ENCODE measurements around the gene ZNF841. TPM values are rescaled to one million over a fixed set of nuclear protein-coding genes. Genes with fewer than 3 reads are reported as not detected.
A peak's percentile ranks its signal among the peaks of the same experiment; 100 is the strongest.

Gene ZNF841
- 20.4 and 24.9 TPM in 2 replicates for total RNA-seq (2021)
- percentile 89 among the genes with signal in this experiment for Bru-seq, nascent RNA
- percentile 80 among the genes with signal in this experiment for BruChase-seq, experiment 1, labeled RNA remaining after a 2-hour chase
- percentile 71 among the genes with signal in this experiment for BruChase-seq, experiment 2, labeled RNA remaining after a 6-hour chase
- long read RNA-seq, partial matches to known transcripts = 0 of 5 reads
- long read RNA-seq, other reads (novel, unspliced or antisense) = 3 of 5 reads

- POLR2A ChIA-PET (ENCODE audit: unreplicated experiment) = no interaction called here
- intact Hi-C loops (cut with micrococcal nuclease; ENCODE audit: unreplicated experiment) = loop anchor here (2.0 kb wide), 1 partner anchor 43 kb away; the partner anchor contains the start of gene ZNF616
Measured at GRCh38 chr19:52095172-52096014, at the start of gene ZNF841. Gene ZNF841 (minus strand): TSS chr19:52095765. CDS start chr19:52084801, 10,964 bp downstream.

GRCh38 chr19:52142001-52142595 lies 46.5 kb upstream of the ZNF841 start:
- peak overlapping the region; percentile 56 for H3K4me2 ChIP-seq
- CTCF ChIA-PET = no interaction called here
- peaks cover 24% of the 10 kb centered on the region for H3K4me1 ChIP-seq (replicated peaks; ENCODE audit: insufficient read depth)
- intact Hi-C loops (cut with micrococcal nuclease; ENCODE audit: unreplicated experiment) = no loop called here
- H3F3A ChIP-seq (ENCODE audit: insufficient read depth, low read depth) = peaks cover 33% of the 10 kb centered on the region
- TF ChIP-seq CTCF (conservative IDR thresholded peaks at IDR 0.05) (no peak), EZH2 (IDR thresholded peaks at IDR 0.05; ENCODE audit: low read depth) (no peak)
- peak overlapping the region; percentile 44 for H3K27ac ChIP-seq
- POLR2A ChIA-PET (ENCODE audit: unreplicated experiment) = interaction anchor here (0.6 to 1.1 kb wide), 3 partner anchors 47 to 68 kb away, joined by 3 to 6 read pairs (median 5); partner anchors contain the start of gene PPP2R1A
- peaks cover 15% of the 10 kb centered on the region for H3K79me2 ChIP-seq (ENCODE audit: low read depth)
- H3K27me3 ChIP-seq (ENCODE audit: insufficient read depth, low read depth) = no peaks in the 10 kb centered on the region
- no peaks in the 10 kb centered on the region for H4K20me1 ChIP-seq (ENCODE audit: insufficient read depth)
- no TSS peak for BruUV-seq (replicated peaks)
- H3K36me3 ChIP-seq (ENCODE audit: low read depth) = no peaks in the 10 kb centered on the region
- peak; percentile 50 to 94 for DNase-seq
- no peak overlapping the region for H2AFZ ChIP-seq
- peaks cover 61% of the 10 kb centered on the region; the same call in 1 of the 2 replicates for H3K9me3 ChIP-seq (ENCODE audit: insufficient read depth, low read depth)
- peak overlapping the region; percentile 34; the same call in 1 of the 2 replicates for H3K4me3 ChIP-seq
- H3K9me2 ChIP-seq (ENCODE audit: insufficient read depth) = no peaks in the 10 kb centered on the region

More at GRCh38 chr19:52095172-52096014, at the start of gene ZNF841:
- Histone ChIP-seq H2AFZ (peak within 1 kb of the TSS; percentile 94), H3K4me3 (peak within 1 kb of the TSS; percentile 85), H3K36me3 (ENCODE audit: low read depth) (peaks cover 33% of the 10 kb centered on the region), H4K20me1 (ENCODE audit: insufficient read depth) (no peaks in the 10 kb centered on the region), H3K4me1 (replicated peaks; ENCODE audit: insufficient read depth) (peaks cover 10% of the 10 kb centered on the region), H3K27ac (peak within 1 kb of the TSS; percentile 73), H3K79me2 (ENCODE audit: low read depth) (peaks cover 37% of the 10 kb centered on the region), H3K4me2 (peak within 1 kb of the TSS; percentile 93), H3K9me3 (ENCODE audit: insufficient read depth, low read depth) (peaks cover 73% of the 10 kb centered on the region), H3K9me2 (ENCODE audit: insufficient read depth) (no peaks in the 10 kb centered on the region), H3F3A (ENCODE audit: insufficient read depth, low read depth) (peaks cover 18% of the 10 kb centered on the region), H3K27me3 (ENCODE audit: insufficient read depth, low read depth) (no peaks in the 10 kb centered on the region)
- peak; percentile 88 to 99 for DNase-seq
- TSS peak; percentile 91 for BruUV-seq (replicated peaks)
- TF ChIP-seq EZH2 (IDR thresholded peaks at IDR 0.05; ENCODE audit: low read depth) = no peak
- peak; percentile 44; the same call in 1 of the 2 replicates for TF ChIP-seq CTCF (conservative IDR thresholded peaks at IDR 0.05)
- CTCF ChIA-PET = no interaction called here

- H2AFZ ChIP-seq = no peak overlapping the region
- H3K9me2 ChIP-seq (ENCODE audit: insufficient read depth) = no peaks in the 10 kb centered on the region
- BruUV-seq (replicated peaks) = no TSS peak
- H3K27me3 ChIP-seq (ENCODE audit: insufficient read depth, low read depth) = no peaks in the 10 kb centered on the region
- H3K36me3 ChIP-seq (ENCODE audit: low read depth) = peaks cover 4% of the 10 kb centered on the region; the same call in 1 of the 2 replicates
- peak overlapping the region; percentile 56; the same call in 1 of the 2 replicates for H3K4me2 ChIP-seq
- peaks cover 33% of the 10 kb centered on the region for H3F3A ChIP-seq (ENCODE audit: insufficient read depth, low read depth)
- intact Hi-C loops (cut with micrococcal nuclease; ENCODE audit: unreplicated experiment) = no loop called here
- H3K4me3 ChIP-seq = no peak overlapping the region
- peaks cover 21% of the 10 kb centered on the region for H3K79me2 ChIP-seq (ENCODE audit: low read depth)
- POLR2A ChIA-PET (ENCODE audit: unreplicated experiment) = no interaction called here
- TF ChIP-seq EZH2 (IDR thresholded peaks at IDR 0.05; ENCODE audit: low read depth) = no peak
- H4K20me1 ChIP-seq (ENCODE audit: insufficient read depth) = no peaks in the 10 kb centered on the region
- no peak for DNase-seq
- no peak overlapping the region for H3K27ac ChIP-seq
- peaks cover 59% of the 10 kb centered on the region for H3K9me3 ChIP-seq (ENCODE audit: insufficient read depth, low read depth)
- peaks cover 24% of the 10 kb centered on the region for H3K4me1 ChIP-seq (replicated peaks; ENCODE audit: insufficient read depth)
- CTCF ChIA-PET = no interaction called here
Measured at GRCh38 chr19:52141203-52141602, 45.6 kb upstream of the ZNF841 start.
